GM12874 (cell line): ENCODE results near the gene FFAR3.

Experiments
- TF ChIP-seq, protein P1 (sequence below): IDR thresholded peaks from 2 replicates; pipeline ENCODE4 v1.5.1; 2011; ENCODE audit warnings: low read depth, mild to moderate bottlenecking, control low read depth, low read length, moderate library complexity; ENCODE audit not compliant: insufficient read depth

The FFAR3 gene

DNA sequence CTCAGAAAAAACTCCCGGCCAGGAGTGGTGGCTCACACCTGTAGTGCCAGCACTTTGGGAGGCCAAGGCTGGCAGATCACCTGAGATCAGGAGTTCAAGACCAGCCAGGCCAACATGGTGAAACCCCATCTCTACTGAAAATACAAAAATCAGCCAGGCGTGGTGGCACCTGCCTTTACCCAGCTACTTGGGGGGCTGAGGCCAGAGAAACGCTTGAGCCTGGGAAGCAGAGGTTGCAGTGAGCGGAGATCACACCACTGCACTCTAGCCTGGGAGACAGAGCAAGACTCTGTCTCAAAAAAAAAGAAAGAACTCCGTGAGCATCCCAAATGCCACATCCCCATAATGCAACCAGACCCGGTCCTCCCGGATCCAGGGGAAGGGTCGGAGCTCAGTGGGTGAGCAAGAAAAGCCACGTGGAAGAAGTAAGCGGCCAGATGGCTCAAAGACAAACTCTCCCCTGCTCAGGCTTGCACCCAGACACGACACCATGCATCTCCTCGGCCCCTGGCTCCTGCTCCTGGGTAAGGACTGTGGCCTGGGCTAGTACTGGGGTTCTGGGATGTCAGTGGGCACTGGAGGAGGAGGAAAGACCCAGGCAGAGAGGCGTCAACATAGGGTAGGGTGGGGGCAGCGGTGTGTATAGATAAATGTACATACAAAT, 26.6 kb upstream of the FFAR3 start:
- TF ChIP-seq, protein P1, sequence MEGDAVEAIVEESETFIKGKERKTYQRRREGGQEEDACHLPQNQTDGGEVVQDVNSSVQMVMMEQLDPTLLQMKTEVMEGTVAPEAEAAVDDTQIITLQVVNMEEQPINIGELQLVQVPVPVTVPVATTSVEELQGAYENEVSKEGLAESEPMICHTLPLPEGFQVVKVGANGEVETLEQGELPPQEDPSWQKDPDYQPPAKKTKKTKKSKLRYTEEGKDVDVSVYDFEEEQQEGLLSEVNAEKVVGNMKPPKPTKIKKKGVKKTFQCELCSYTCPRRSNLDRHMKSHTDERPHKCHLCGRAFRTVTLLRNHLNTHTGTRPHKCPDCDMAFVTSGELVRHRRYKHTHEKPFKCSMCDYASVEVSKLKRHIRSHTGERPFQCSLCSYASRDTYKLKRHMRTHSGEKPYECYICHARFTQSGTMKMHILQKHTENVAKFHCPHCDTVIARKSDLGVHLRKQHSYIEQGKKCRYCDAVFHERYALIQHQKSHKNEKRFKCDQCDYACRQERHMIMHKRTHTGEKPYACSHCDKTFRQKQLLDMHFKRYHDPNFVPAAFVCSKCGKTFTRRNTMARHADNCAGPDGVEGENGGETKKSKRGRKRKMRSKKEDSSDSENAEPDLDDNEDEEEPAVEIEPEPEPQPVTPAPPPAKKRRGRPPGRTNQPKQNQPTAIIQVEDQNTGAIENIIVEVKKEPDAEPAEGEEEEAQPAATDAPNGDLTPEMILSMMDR, result no peak

DNA sequence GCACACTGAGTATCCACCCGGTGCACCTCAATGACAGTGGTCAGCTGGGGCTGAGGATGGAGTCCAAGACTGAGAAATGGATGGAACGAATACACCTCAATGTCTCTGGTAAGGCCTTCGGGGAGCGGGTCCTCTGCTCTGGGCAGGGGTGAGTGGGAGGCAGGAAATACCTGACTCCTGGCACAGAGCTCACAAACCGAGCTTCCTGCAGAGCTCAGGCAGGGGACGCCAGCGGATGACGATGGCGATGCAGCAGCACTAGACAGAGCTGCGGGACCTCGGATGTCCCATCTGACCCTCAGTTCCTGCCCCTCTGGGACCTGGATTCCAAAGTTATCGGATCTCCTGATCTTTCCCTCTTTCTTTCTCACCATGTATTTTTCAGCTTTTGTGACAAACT, 25.4 kb upstream of the FFAR3 start:
- TF ChIP-seq, protein P1, result no peak

DNA sequence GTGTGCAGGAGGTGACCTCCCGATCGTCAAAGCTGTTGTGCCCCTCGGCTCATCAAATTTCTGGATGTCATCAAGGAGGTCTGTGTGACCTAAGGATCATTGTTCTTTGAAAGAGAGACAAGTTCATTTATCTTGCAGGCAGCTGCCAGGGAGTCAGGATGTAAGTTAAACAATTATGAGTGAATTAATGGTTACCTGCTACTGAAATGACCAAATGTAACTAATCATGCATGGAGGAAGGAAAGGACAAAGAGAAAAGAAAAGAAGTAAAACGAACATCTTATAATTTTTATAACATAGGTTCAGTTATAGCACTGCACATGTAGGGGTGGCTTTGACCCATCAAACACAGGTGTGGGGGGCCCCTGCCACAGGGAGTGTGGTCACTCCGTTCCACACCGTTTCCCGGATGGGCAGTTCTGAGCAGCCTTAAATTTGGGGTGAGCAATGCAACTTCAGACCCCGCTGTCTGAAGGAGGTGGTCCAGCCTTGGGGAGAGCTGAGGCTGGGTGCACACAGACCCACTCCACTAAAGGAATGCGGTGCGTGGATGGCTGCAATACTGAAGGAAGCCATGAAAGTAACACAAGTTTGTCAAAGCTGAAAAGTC, 24.0 kb upstream of the FFAR3 start:
- TF ChIP-seq, protein P1, result no peak

DNA sequence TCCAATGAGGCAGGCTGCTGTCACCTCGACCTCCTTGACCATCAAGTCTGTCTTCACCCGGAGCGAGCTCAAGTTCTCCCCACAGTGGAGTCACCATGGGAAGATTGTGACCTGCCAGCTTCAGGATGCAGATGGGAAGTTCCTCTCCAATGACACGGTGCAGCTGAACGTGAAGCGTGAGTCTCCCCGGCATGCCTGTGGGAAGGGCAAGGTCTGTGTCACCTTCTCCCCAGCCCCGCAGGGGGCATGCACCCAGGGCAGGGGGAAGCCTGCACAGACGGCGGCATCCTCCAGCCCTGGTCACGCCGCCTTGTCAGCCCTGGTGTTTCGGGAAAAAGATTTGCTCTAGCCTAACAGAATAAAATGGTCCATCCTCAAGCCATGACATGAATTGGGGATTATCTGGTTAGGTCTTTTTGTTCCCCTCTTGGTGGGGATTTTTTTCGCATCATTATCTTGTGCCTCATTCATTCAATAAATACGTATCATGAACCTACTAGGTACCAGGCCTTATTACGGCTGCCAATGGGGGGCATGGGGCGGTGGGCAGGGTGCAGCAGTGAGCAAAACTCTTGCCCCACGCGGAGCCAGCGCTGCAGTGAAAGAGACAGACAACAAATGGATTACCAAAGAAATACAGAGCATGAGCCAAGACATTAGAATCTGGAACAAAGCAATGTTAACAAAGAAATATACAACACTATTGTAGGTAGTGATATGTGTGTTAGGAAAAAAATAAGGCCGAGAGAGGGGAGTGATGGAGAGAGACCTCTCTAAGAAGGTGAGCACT, 21.9 kb upstream of the FFAR3 start:
- TF ChIP-seq, protein P1, result no peak

DNA sequence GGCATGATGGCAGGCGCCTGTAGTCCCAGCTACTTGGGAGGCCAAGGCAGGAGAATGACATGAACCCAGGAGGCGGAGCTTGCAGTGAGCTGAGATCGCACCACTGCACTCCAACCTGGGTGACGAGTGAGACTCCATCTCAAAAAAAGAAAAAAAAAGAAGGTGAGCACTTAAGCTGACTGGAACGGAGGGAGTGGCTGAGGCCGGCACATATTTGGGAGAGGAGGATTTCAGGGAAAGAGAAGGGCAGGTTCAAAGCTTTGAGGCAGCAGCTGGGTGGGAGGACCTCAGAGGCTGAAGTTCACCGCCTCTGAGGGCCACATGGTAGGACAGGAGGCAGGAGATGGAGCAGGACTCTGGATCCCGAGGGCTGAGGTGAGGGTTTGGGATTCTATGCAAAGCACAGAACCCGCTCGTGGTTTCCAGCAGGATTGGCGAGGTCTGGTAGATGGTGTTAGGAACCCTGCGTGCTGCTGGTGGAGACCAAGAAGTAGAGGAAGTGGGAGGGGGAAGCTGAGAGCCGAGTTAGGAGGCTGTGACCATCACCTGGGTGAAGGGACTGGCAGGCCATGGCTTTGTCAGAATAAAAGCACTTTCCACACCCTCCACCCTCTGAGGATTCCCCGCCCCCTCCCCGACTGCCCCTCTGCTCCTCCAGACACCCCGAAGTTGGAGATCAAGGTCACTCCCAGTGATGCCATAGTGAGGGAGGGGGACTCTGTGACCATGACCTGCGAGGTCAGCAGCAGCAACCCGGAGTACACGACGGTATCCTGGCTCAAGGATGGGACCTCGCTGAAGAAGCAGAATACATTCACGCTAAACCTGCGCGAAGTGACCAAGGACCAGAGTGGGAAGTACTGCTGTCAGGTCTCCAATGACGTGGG, 20.9 kb upstream of the FFAR3 start:
- TF ChIP-seq, protein P1, result no peak

DNA sequence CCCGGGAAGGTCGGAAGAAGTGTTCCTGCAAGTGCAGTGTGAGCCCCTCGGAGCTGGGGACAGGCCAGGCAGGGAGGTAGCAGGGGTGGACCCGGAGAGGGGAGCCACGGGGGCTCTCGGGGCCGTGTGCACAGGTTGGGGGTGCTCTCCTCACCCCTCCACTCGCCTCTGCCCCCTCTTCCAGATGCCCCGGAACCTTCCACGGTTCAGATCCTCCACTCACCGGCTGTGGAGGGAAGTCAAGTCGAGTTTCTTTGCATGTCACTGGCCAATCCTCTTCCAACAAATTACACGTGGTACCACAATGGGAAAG, 20.3 kb upstream of the FFAR3 start:
- TF ChIP-seq, protein P1, result no peak

DNA sequence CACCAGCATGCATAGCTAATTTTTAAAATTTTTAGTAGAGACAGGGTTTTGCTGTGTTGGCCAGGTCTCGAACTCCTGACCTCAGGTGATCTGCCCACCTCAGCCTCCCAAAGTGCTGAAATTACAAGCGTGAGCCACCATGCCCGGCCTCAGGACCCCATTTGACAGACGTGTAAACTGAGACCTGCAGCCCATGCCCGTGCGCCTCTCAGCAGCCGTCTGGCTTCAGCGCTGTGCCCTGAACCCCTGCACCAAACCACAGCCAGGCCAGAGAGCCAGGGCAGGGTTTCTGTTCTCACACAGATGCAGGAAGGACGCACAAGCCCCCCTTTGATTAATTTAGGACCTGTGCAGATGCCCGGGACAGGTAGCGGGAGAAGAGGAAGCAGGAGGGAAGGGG, 17.8 kb upstream of the FFAR3 start:
- TF ChIP-seq, protein P1, result no peak
